ENCODE data around the gene ARHGEF16. TPM values are rescaled to one million over a fixed set of nuclear protein-coding genes. Genes with fewer than 3 reads are reported as not detected.

Gene ARHGEF16
- total RNA-seq, 1 experiment from 2014 or later = 6.7 TPM

DNA sequence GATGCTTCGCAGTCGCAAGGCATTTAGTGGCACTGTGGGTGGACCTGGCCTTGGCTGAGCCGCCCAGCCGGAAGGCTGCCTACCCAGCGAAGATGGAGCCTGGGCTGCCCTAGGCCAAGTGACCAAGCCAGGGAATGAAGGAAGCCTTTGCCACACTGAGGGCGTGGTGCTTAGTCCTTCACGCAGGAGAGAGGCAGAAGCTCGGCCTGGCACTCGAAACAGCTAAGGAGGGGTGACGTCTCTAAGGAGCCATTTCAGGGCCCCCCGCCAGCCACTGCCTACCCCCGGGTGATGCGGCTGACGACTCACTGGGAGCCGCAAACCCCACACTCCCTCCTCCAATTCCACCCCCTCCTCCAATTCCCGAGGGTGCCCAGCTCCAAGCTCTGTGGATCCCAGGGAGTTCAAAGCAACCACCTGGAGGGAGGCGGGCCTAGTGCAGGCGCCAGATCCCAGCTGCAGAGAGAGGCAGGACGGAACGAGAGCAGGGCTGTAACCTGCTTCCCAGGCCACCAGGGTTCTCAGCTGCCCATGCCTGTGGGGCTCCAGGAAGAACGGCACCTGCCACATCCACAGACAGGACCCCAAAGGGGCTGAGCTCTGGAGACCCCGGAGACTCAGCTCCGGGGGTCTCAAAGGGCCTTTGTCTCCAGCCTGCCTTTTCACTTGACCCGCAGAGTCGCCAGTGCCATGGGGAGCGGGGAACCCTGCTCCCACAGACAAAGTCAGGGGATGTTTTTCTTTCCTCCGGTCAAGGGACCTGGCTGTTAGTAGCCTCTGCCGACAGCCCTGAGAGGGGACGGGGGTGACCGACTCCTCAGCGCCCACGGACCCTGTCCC is 75.8 kb downstream of the ARHGEF16 start:
- DNase-seq (ENCODE audit: extremely low read depth, low read depth) = no peak

Other genes with a start within 250 kb of the ARHGEF16 start
- 5.7 and 6.2 TPM in 2 replicates for gene MEGF6, start 156.8 kb downstream of the ARHGEF16 start, total RNA-seq (2014; rRNA removed; shearing (Covaris generic))
- 5.5 and 7.0 TPM in 2 replicates for gene TPRG1L, start 170.3 kb downstream of the ARHGEF16 start, total RNA-seq (2014; rRNA removed; shearing (Covaris generic))
- gene WRAP73, start 195.4 kb downstream of the ARHGEF16 start, total RNA-seq (2014; rRNA removed; shearing (Covaris generic)) = 10.9 and 18.2 TPM in 2 replicates
- gene TP73, start 197.9 kb downstream of the ARHGEF16 start, total RNA-seq (2014; rRNA removed; shearing (Covaris generic)) = 0.07 and 0.17 TPM in 2 replicates